Medulla oblongata (tissue), 1 donor: ENCODE data around the gene CGN.
"Not testable (repeated sequence)": the region's sequence is repeated elsewhere in the genome, so short reads cannot be mapped to it uniquely, and the experiment has no call there.

Experiments
- DNase-seq: peaks from one replicate; pipeline ENCODE4 v3.0.0-alpha.2; 2015; ENCODE audit errors: extremely low spot score

CGN gene

DNA sequence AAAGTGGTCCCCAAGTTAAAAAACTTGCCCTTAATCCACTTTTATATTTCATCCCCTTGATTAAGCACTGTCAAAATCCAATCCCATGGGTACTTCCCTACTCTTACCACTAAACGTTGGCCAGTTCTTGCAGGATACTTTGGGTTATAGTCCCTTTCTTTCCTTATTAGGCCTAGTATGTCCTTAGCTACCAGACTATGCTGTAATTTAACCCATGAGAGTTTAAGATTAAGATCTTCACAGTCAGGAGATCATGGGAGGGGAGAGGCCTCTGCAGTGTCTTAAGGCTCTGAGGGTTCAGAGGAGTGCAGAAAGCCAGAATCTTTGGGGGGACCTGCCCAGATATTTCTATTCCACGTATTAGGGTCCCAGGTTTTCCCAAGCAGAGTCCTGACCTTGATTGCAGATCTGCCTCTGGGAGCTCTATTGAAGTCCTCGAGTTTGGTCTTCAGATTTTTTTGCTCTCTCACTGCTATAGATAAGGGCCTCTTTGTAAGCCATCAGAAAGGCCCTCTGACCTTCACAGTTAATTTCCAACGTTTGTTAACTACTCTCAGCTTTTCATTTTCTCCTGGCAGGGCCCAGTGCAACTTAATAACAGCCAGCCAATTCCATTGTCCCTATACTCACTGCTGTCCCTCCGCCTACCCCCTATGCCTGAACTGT, 9.0 kb upstream of the CGN start:
- DNase-seq: no peak

DNA sequence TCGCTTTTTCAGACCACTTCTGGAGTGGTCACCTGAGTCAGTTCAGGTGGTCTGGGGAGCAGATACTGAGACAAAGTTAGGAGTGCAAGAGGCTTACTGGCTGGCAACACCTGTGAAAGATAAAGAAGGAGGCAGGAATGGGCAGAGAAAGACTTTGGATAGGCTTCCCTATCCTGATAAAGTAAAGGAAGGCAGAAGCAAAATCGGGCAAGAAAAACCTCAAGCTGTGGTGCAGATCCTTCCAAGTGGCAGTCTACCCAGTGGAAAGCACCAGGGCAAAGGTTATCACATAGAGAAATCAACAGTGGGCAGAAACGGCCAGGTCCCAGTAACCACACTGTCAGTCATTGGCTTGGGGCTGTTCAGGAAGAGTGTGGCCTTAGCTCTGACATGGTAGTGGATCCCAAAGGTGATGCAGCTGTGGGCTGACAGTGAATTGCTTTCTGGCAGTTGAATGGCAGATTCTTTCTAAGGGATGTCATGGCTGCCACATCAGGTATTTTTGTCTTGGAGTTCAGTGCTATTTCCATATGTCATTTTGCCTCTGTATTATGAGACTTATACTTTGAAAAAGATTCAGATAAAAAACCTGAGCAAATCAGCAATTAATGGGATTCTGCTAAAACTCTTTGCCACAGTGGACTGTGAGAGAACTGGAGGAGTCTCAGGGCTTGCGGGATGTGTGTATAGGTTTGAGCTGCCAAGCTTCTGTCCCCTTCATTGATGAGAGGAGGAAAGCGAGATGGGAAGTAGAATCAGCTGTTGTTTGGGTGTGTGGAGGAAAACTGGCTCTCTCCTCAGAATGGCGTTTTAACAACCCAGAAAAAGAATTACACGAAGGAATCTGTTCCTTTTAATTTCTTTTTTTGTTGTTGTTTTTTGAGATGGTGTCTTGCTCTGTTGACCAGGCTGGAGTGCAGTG, 8.1 kb upstream of the CGN start:
- no peak for DNase-seq

DNA sequence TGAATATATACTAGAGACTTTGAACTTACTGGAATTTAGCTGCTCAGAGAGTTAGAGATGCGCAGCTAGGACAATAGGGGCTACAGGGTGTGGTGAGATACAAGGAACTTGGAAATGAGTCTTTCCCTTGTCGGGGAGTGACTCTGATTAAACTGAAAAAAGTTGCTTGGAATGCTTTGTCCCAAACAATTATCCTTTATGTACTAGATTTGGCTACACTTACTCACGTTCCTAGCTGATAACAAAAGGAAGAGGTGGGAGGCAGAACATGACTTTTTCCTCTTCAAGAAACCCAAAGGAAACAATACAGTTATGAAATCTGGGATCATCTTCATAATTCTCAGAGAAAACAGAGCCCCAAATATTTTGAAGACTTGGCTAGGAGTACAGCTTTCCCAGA, 6.9 kb upstream of the CGN start:
- no peak for DNase-seq

DNA sequence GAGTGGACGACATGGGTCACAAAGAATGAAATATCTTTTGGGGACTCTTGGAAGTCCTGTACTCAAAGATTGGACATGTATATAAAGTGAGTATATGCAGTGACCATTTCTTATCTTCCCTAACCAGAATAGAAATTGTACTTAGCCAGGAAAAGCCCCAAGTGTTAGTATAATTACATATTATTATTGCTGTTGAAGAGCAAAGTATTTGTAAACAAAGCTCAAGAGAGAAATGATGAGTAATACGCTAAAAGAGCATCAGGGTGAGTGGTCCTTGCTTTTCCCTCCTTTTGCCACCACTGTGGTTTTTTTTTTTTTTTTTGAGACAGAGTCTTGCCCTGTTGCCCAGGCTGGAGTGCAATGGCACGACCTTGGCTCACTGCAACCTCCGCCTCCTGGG, 6.4 kb upstream of the CGN start:
- DNase-seq: no peak

DNA sequence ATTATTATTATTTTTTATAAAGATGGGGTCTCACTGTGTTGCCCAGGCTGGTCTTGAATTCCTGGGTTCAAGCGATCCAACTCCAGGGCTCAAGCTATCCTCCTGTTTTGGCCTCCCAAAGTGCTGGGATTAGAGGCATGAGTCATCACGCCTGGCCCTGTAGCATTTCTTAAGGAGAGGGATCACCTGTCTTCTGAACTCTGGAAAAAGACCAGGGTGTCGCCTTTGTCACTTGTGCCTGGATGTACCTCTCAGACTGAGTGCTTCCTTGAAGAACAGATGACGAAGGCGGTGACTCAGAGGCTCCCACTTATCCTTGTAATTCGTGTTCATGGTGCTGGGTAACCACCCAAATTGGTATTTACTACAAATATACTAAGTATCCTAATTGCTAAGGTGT, 2.4 kb upstream of the CGN start:
- DNase-seq: no peak

DNA sequence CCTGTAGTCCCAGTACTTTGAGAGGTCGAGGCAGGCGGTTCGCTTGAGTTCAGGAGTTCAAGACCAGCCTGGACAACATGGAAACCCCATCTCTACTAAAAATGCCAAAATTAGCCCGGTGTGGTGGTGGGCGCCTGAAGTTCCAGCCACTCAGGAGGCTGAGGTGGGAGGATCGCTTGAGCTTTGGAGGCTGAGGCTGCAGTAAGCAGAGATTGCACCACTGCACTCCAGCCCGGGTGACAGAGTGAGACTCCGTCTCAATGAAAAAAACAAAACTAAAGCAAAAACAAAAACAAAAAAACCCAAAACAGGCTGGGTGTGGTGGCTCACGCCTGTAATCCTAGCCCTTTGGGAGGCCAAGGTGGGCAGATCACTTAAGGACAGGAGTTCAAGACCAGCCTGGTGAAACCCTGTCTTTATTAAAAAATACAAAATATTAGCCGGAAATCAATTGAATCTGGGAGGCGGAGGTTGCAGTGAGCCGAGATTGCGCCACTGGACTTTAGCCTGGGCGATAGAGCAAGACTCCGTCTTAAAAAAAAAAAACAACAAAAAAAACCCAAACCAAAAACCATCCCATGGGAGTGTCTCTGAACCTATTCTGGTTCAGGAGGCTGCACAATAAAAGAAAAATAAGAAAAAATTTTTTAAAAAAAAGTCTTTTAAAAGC, 1.7 kb upstream of the CGN start:
- no peak for DNase-seq

DNA sequence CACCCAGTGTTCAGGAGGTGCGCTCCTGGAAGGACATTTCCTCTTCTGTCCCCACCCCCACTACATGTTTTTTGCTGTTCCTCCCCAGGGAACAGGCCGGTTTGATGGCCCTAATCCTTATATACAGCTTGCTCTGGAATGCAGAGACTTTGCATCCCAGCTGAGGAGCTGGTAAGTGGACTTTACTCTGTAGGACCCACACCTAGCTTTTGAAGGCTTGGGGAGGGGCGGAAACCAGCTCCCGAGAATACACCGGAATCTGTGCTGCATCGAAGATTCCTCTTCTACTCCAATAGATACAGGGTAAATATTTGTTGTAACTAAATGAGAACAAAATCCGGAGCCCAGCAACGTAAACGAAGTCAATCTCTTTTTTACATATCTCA, 1.2 kb upstream of the CGN start:
- no peak for DNase-seq

DNA sequence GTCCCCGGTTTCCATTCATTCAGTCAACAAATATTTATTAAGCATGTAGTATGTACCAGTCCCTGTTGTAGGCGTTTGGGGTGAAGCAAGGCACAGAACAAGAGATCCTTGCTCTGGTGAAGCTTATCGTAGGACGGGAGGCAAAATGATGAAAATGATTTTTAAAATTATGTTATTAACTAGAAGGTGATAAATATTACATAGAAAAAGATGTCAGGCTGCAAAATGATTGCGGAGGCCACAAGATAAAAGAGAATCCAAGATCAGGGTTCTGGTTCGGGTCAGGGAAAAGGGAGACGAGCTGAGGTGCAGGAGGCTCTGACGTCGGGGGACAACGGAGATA, 602 bp upstream of the CGN start:
- DNase-seq: no peak

DNA sequence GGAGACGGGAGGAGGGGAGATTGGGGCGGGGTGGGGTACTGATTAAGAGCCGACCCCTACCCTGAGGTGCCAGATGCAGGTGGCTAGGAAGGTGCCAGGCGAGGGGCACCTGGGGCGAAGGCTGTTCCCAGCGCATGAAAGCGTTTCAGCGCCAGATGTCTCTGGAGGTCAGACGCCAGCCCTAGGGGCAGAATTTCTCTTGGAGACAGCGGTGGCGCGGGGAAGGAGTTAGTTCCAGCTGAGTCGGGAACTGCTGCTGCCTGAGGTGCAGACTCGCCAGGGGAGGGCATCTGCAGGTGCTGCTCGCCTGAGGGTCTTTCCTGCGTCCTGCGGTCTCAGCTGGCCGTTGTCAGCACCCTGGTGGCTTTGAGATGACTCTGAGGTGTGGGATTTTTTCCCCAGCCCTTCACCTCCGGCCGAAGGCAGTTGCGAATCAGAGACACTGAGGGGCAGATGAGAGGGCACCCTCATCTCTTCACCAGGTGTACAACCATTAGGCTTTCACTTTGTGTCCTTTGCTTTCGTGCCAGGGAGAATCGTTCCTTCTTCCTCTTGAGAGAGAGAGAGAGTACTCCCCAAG, 539 bp downstream of the CGN start:
- peak; percentile 59 for DNase-seq

DNA sequence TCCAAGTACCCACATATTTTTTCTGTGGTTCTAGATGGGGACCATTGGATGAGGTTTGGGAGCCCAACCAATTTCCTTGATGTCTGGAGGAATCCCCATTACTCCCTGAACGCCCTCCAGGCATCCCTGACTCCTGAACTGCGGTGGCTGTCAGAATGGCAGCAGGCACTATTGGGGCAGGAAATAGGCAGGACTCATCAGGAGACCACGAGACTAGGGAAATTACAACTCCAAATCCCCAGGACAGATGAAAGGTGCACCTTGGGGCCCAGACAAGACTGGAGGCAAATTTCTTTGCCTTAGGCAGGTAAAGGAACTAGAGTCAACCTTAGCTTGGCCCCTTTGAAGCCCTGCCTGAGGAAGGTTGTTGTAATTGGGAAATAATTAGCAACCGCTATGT, 1.1 kb downstream of the CGN start:
- no peak for DNase-seq

DNA sequence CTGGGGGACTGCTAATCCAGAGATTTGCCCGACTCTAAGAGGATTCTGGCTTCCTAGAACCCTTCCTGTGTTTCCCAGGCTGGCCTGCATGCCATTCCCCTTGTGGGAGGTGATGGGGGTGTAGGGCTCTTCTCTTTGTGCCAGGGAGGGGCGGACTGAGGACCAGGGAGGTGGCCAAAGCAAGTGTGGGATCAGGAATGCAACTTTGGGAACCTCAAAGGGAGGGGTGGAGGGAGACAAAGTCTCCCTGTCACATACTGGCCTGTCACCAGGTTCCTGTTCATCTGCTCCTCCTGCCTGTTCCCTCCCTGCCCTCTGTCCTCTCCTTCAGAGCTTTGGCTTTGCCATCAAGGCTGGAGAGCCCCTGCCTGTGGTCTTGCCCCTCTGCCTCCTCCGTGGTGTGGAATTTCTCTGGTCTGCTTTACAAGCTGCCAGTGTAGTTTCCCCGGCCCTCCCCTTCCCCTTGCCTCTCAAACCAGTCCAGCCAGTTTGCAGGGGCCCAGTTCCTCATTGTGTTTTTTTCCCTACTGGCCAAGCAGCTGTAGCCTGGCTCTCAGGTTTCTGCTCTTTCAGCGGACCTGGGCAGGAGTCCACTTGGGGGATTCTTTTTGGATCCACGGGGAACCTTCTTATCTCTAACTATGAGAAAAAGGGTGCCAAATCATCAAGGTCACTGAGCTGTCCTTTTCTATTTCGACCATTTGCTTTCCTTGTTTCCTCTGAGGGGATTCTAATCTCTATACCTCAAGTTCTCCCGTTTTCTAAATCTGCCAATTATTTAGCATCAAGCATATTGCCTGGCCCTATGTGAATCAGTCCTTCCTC, 1.8 kb downstream of the CGN start:
- DNase-seq: no peak

DNA sequence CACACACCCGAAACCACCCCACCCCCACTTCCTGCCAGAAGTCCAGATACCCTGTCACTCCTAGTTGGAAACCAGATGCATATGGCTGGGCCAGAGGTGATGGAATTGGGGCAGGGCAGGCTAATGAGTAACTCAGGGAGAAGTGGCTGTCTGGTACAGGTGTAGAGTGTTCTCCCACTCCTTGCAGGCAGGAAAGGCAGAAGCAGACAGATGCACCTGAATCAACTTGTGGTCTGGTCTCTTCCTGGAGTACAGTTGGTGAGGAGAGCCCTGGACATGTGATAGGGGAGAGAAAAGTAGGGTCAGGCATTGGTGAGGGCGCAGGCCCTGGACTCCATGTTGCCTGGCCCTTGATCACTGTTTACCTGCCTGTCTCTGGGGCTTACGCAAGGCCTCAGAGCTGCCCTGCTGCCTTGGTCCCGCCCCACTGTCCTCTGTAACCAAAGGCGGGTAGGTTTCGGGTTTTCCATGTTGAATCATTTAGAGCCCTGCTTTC, 2.5 kb downstream of the CGN start:
- no peak for DNase-seq

DNA sequence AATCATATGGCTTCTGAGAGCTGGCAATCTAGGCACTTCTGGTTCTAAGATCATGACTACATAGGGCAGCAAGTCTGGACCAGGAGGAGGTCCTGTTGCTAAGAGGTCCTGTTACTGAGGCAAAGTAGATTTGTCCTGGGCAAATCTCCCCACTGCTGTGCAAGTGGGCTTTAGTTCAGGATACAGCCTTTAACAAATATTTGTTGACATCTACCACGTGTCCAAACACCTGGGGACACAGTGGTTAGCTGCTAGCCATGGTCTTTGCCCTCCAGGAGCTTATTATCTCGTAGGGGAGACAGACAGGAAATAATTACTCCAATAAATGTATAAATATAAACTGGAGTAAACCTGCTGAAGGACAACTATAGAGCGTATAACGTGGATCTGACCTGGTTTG, 3.2 kb downstream of the CGN start:
- no peak for DNase-seq

DNA sequence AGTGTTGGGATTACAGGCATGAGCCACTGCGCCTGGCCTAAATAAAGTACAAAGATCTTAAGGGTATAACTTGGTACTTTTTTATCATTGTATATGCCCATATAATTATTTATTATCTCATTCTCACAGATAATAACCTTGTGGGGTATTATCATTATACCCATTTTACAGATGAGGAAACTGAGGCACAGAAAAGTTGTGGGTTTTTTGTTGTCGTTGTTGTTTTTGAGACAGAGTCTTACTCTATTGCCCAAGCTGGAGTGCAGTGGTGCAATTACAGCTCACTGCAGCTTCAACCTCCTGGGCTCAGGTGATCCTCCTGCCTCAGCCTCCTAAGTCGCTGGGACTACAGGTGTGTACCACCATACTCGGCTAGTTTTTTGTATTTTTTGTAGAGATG, 4.1 kb downstream of the CGN start:
- DNase-seq: no peak

DNA sequence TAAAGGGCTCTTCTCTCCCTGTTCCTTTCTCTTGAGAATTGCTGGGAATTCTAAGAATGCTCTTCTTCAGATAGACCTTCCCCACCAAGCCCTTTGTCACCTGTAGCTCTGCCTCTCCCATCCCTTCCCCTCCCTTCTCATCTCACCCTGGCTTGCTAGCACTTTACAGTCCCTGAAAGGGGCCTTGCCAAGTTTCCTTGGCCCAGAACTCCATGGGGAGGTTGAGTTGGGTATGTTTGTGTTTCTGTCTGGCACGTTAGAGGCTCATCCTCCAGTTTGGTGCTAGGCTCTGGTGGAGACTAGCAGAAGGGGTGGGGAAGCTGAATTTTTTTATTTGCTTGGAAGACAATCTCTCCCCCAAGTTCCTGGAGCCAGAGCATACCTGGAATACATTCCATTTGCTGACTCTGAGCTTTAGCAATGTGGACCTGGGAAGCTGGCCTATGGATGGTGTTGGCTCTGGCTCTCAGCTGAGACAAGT, 4.9 kb downstream of the CGN start:
- DNase-seq: no peak

DNA sequence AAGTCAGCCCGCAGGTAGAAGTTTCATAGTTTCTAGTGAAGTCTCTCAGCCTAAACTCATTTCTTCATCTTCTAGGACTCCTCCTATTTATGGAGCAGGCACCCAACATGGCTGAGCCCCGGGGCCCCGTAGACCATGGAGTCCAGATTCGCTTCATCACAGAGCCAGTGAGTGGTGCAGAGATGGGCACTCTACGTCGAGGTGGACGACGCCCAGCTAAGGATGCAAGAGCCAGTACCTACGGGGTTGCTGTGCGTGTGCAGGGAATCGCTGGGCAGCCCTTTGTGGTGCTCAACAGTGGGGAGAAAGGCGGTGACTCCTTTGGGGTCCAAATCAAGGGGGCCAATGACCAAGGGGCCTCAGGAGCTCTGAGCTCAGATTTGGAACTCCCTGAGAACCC, 7.2 kb downstream of the CGN start:
- no peak for DNase-seq

DNA sequence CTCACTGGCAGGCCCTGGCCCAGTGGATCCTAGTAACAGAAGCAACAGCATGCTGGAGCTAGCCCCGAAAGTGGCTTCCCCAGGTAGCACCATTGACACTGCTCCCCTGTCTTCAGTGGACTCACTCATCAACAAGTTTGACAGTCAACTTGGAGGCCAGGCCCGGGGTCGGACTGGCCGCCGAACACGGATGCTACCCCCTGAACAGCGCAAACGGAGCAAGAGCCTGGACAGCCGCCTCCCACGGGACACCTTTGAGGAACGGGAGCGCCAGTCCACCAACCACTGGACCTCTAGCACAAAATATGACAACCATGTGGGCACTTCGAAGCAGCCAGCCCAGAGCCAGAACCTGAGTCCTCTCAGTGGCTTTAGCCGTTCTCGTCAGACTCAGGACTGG, 7.7 kb downstream of the CGN start:
- DNase-seq: no peak

DNA sequence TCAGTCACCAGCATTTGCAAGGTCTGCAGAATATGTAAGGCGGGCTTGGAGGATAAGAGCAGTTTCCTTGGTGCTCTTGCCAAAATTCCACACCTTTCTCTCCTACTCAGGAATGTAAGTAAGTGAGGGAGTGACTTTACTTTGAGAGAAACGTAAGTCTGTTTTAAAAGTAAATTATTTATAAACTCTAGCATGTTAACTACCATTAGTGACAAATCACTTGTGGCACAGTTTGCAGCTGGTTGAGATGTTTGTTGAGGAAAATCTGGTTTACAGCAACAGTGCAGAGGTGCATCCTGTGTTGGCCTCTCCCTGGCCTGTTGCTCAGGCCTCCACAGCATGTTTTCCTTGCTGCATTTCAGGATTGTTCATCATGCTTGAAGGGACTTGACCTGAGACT, 8.5 kb downstream of the CGN start:
- no peak for DNase-seq

DNA sequence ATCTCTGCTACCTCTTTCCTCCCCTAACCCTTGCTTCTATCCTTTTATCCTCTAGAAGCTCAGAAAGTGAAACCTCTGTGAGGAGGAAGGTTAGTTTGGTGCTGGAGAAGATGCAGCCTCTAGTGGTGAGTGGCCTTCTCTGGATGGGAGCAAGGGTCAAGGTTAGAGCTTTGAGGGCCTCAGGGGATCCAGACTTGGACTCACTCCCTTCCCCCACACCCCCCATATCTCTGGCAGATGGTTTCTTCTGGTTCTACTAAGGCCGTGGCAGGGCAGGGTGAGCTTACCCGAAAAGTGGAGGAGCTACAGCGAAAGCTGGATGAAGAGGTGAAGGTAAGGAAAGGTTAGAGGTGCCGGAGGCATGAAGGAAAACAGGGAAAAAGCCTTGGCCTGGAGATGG, 9.2 kb downstream of the CGN start:
- no peak for DNase-seq

DNA sequence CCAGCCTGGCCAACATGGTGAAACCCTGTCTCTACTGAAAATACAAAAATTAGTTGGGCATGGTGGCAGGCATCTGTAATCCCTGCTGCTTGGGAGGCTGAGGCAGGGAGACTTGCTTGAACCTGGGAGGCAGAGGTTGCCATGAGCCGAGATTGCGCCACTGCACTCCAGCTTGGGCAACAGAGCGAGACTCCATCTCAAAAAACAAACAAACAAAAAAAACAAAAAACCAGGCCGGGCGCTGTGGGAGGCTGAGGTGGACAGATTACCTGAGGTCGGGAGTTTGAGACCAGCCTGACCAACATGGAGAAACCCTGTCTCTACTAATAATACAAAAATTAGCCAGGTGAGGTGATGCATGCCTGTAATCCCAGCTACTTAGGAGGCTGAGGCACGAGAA, 11.2 kb downstream of the CGN start:
- DNase-seq: not testable (repeated sequence)

DNA sequence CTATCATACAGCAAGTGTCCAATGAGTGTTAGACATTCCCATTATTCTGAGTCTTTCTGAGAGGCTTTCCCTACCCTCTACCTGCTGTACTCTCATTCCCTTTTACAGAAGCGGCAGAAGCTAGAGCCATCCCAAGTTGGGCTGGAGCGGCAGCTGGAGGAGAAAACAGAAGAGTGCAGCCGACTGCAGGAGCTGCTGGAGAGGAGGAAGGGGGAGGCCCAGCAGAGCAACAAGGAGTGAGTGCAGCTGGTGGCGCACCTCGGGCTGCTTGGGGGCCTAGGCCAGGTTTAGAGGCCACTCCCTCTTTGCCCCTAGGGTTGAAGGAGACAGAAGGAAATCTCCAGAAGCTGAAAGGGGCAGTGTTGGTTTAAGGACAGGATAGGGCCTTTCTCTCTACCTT, 12.1 kb downstream of the CGN start:
- DNase-seq: no peak
